Right renal cortex interstitium (tissue), 3 donors: ENCODE results near the gene TENM3. TPM values are rescaled to one million over a fixed set of nuclear protein-coding genes. Genes with fewer than 3 reads are reported as not detected.

Experiments
- DNase-seq, 3 donors: peaks; one replicate each; pipeline ENCODE4 v3.0.0-alpha.2; 2013; ENCODE audit warnings: low read depth in 3 of 3, low spot score in 2 of 3
- polyA plus RNA-seq, 3 donors: library from polyadenylated mRNA; unstranded; fragments of 120-200 nt; gene quantifications; one replicate each; pipeline ENCODE4 v1.2.1, GENCODE V29; 2013; ENCODE audit not compliant: insufficient read length in 3 of 3

Gene TENM3
- polyA plus RNA-seq, 3 donors = 16.0 to 18.1 (median 17.7) TPM

- no peak for DNase-seq
These were observed 77.4 kb downstream of the TENM3 start for GRCh38 chr4:182320580-182320979.

DNA sequence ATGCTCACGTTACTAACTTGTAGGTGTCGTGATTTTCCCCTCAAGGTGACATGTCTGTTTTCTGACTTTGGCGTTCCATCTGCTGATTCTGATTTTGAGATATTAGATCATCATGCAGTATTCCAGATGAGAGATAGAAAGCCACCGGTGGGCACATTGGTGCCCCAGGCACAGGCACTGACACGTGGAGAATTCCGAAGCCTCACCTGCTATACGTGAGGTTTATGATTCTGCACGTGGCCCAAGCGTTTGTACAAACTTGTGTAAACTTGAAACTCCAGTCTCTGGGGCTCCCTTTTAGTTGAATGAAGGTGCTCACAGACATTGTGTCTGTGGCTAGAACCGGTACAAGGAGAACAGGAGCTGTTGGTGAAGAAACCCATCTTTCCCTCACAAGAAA is 81.1 kb downstream of the TENM3 start:
- no peak for DNase-seq

- no peak for DNase-seq
These were observed 82.2 kb downstream of the TENM3 start for GRCh38 chr4:182325397-182325796.

DNA sequence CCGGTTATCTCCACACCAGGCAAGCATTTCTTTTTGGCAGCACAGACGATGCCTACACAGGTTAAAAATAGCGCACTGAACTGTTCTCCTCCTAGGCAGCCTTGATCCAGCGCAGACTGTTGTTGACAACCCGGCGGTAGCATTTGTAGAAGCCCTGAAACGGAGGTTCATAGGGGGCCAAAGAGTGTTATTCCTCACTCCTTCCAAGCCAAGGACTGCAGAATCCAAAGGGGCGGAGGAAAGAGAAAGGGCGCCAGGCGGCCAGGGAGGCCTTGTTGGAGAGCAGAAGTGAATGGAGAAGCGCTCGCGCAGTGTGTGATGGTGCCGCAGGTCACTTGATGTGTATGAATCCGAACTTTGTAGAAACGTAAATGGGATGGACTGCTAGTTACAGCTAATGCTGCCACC is 82.7 kb downstream of the TENM3 start:
- no peak for DNase-seq

GRCh38 chr4:182328505-182328904 is 85.3 kb downstream of the TENM3 start:
- DNase-seq = no peak

DNA sequence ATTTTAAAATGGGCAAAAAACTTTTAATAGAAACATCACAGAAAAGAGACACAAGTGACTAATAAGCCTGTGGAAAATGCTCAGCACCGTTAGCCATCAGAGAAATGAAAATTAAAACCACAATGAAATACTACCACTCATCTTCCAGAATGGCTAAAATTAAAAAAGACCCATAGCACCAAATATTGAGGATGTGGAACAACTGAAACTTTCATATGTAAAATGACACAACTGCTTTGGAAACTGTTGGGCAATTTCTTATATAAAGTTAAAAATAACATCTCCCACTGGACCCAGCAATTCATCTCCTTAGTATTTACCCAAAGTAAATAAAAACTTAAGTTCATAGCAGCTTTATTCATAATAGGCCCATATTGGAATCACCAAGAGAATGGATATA is 94.2 kb downstream of the TENM3 start:
- no peak for DNase-seq

DNA sequence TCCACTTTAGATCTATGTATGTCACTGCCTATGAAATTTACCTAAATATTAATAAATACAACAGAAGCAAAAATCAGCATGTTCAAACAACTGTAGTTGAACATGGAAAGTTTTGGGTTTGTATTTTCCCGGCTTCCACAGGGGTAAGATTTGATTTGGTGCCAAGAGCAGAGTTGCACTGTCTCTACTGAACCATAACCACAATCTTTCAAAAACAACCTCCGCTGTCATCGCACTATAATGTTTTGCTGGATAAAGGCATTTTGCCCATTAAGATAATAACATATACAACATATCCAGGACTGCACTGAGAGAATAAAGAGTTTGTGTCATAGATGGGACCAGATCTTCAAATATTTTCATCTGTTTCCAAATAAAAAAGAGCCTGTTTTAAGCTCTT is 94.9 kb downstream of the TENM3 start:
- DNase-seq = no peak

DNA sequence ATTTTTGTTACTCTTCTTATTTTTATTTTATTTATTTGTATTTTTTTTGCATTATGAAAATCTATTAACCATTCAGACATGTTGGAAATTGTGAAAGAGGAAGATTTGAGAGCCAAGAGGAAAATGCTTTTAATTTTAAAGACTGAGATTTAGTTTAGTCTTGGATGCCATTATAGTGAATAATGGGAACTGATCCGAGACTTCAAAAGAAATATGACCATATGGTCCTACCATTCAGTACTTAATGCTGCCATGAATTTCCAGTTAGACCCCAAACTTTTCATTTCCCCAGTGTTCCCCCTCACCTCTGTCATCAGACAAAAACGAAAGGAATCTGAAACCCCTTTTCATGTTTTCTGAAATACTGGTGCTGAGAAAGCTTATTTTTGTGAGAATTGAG is 95.5 kb downstream of the TENM3 start:
- DNase-seq = no peak

- DNase-seq = peak in 1 of 3 donors; percentile 31
These were observed 96.0 kb downstream of the TENM3 start for GRCh38 chr4:182339221-182339641.

GRCh38 chr4:182343453-182343852 is 100.3 kb downstream of the TENM3 start:
- no peak for DNase-seq

DNA sequence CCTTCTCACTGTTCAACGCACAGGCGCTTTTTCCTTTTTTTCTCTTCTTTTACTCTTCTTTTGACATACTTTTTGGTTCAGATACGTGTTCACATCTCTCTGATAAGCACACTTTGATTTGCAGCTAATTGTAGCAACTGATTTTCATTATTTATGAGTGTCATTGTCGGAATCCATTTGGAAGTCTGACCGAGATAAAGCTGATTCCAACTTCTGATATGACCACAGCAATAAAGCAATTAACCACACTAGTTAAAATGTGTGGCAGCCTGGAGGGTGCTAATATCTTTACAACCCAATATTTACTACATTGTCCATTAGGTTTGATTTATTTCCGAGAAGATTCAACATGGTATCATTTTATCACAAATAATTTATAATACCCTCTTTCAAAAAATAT is 101.8 kb downstream of the TENM3 start:
- no peak for DNase-seq

GRCh38 chr4:182346250-182346649 is 103.0 kb downstream of the TENM3 start:
- no peak for DNase-seq

DNA sequence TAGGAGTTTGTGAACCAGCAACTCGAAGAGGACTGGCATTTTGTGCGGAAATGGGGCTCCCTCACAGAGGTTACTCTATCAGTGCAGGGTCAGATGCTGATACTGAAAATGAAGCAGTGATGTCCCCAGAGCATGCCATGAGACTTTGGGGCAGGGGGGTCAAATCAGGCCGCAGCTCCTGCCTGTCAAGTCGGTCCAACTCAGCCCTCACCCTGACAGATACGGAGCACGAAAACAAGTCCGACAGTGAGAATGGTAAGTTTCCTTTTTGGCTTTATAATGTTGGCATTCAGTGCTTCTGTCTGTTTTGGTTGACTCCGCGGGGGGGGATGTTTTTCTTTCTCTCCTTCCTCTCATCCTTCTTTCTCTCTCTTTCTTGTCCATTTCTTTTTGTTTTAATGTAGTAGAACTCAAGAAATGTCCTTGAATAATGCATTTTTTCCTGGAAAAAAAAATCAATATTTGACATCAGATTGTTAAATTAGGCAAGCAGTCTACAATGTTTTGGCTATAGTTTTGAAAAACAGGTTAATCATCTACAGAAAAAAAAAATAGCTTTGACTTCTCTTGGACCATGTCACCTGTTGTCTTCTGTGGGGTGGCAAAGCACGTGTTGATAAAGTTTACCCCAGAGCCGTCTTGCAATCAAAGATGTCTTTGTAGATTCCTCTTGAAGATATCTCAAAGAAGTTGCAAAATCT is 103.6 kb downstream of the TENM3 start:
- DNase-seq = no peak

GRCh38 chr4:182348779-182349326 is 105.7 kb downstream of the TENM3 start:
- no peak for DNase-seq

DNA sequence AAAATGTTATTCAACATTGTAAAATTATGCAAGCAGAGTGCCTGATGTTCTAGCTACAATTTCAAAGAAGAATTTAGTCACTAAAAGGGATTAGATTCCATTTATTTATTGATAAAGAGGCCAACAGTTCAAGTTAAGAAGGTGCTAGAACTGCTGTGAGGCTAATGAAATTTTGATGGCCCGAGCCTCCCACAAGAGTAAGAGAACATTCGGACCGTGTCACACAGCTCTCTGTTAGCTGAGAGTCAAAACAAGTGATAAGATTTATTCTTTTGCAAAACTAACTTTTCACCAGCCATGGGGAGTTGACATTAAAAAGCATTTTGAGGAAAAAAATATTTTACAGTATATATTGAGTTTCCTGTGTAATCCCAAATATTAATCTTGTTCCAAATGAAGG is 106.8 kb downstream of the TENM3 start:
- no peak for DNase-seq

- DNase-seq = no peak
These were observed 108.3 kb downstream of the TENM3 start for GRCh38 chr4:182351485-182351884.

DNA sequence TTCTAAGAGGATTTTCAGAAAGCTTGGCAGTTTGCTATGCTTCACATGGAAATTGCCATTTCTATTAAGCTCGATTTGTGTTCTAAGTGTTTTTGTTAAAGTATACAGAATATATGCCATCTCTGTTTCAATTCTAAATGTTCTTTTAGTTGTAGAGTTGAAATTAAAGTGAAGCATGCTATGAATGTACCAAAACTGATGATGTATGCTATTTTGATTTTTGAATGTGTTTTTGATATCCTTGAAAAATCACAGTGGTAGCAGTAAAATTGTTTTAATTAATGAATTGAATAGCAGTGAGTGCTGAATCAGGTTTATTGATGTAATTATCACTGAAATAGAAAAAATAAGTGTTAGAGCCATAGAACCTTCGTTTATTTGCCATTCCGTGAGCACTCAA is 110.9 kb downstream of the TENM3 start:
- DNase-seq = no peak

DNA sequence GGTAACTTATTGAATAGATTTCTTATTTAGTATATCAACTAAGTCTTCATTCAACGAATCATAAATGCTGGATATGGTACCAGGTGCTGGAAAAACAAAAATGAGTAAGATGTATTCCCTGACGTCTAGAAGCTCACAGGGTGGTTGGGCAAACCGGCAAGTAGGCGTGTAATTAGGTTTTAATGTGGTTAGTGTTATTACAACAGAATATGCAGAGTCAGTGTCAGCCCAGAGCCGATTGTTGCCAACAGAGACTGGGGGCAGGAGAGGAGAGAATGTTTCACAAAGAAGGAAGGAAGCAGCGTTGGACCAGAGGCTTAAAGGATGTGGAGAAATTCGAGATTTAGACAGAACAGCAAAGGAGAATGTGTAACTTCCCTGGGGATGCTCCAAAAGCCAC is 111.7 kb downstream of the TENM3 start:
- DNase-seq = no peak

GRCh38 chr4:182367153-182367552 is 124.0 kb downstream of the TENM3 start:
- DNase-seq = no peak

- DNase-seq = no peak
These were observed 126.0 kb downstream of the TENM3 start for GRCh38 chr4:182369211-182369610.

DNA sequence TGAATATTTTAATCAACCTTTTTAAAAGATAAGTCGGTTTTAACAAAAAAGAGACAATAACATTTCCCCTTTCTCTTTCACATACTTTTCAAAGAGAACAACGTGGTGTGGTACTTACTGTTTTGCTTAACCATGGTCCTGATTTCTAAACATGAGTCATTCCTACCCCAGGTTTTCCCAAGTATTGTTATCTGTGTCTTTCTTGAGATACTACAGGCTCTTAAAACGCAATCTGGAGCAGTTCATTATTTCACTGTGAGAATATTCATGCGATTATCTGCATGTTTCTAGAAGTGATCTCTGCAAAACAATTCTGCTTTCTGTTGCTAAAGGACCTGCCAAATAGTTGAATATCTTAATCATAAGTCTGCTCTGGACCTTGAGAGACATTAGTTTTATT is 127.3 kb downstream of the TENM3 start:
- DNase-seq = no peak

- no peak for DNase-seq
These were observed 137.6 kb downstream of the TENM3 start for GRCh38 chr4:182380771-182381181.

GRCh38 chr4:182382941-182383340 is 139.7 kb downstream of the TENM3 start:
- no peak for DNase-seq
